Colon (tissue), 2 donors: ENCODE measurements around the gene RPL12.

Experiments used
- FAIRE-seq: peaks from 2 replicates; lab custom pipeline; 2012; peaks lifted over from hg19 to GRCh38; lab: Jason Lieb, UNC
- donor health status: control.
- donor health status: control.

The RPL12 gene

DNA sequence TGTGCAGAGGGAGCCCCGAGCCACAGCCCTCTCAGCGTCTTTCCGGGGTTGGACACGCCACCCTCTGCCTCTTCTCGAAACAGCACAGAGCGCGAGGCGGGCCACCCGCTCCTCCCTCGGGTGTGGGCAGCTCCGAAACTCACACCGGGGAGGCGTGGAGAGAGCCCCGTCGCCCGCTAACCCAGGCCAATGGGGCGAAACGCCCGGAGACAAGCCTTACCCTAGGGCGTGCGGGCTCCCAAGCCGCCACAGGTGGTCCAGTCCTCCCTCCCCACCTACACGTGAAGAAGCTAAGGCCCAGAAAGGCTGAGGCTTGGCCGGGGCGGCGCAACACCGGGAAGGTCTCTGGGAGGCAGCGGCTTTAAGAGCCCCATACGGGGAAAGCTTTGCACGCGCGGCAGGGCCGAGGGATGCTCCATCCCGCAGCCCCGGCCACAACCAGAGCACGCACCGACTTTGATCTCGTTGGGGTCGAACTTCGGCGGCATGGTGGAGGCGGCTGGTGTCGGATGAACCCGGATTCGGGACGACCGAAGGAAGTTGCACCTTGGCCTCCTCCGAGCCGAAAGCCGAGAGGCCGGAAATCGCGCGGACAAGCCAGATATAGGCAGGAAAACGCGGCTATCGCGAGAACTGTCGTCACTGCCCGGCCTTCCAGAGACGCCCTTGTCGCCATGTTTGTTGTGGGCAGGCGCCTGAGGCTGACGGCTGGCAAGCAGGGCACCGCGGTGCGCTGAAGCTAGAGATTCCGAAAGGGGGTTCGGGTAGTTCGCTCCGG lies at the start of gene RPL12, which contains the start of gene LRSAM1:
Gene RPL12 (minus strand): TSS at position 577 of the 778 bp plus-strand sequence. CDS start 89 bp downstream, at position 488.
Gene LRSAM1 (plus strand): TSS at position 681 of the 778 bp plus-strand sequence. CDS start 3,018 bp downstream, outside the sequence.
- FAIRE-seq, result no peak

- no peak for FAIRE-seq
These were observed 49.7 kb upstream of the RPL12 start for GRCh38 chr9:127500862-127501261.

DNA sequence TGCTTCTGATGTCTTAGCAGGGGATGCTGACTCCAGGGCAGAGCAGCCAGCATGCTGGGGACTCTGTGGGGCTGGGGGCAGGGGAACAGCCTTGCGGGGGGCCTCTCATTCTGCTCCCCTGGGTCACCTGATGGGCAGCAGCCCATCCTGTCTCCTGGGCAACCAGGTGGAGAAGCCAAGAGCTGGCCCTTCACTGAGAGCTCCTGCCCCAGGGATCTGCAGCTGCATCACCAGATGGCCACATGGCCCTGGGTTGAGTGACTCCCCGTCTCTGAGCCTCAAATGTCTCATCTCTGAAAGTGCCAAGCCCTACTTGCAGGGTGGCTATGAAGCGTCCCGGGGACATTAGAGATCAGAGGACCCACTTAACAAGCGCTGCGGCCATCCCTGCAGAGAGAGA lies 49.2 kb upstream of the RPL12 start:
- FAIRE-seq, result no peak

GRCh38 chr9:127498298-127498697 lies 47.1 kb upstream of the RPL12 start:
- FAIRE-seq, result no peak

GRCh38 chr9:127497656-127498290 lies 46.6 kb upstream of the RPL12 start:
- no peak for FAIRE-seq

DNA sequence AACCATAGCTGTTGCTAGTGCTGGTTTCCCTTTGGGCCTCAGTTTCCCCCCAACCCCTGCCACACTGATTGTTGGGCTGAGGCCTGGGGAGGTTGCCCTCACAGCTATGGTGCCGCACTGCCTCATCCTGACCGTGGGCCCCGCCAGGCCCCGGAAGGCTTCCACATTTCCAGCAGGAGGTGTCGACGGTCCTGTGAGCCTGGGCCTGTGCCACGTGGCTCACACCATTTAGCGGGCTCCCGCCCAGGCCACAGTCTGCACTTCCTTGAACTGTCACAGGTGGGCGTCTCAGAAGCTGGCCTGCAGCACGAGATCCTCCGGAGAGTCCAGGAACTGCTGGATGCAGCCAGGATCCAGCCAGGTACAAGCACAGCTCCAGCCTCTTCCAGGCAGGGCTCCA lies 45.8 kb upstream of the RPL12 start:
- FAIRE-seq, result no peak

DNA sequence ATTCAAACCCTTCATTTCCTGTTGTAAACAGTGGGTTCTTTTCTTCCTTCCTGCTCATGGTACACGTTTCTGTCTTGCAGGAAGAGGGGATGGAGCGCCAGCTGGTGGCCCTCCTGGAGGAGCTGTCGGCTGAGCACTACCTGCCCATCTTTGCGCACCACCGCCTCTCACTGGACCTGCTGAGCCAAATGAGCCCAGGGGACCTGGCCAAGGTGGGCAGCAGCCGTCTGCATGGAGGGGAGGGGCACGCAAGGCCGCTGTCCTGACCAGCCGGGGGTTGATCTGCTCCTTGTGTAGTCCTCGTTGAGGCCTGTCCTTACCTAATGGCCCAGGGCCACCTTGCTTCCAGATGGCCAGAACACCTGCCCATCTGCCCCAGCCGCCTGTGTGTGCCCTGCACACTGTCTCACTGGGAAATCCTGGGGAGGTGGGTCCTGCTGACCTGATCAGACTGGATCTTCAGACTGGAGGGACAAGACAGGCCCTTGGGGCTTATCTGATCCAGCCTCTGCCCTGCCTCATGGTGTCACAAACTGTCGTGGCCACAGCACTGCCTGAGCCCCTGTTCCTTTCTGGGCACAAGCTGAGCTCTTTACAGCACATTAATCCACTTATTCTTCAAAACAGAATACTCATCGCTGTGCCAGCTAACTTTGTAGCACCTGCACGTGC lies 44.8 kb upstream of the RPL12 start:
- FAIRE-seq, result no peak

DNA sequence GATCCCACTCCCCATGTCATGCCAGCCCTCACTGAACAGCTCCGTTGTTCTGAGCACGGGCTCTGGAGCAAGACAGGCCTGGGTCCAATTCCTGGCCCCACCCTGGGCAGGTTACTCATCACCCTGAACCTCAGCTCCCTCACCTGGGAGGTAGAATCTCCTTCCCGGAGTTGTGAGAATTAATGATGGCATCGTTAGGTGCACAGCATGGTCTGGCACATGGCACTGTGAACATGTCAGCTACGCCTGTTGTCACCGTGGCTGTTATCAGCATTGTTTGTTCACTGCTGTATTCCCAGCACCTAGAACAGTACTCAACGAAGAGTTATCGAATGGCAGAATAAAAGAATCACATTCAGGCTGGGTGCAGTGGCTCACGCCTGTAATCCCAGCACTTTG lies 43.1 kb upstream of the RPL12 start:
- no peak for FAIRE-seq

DNA sequence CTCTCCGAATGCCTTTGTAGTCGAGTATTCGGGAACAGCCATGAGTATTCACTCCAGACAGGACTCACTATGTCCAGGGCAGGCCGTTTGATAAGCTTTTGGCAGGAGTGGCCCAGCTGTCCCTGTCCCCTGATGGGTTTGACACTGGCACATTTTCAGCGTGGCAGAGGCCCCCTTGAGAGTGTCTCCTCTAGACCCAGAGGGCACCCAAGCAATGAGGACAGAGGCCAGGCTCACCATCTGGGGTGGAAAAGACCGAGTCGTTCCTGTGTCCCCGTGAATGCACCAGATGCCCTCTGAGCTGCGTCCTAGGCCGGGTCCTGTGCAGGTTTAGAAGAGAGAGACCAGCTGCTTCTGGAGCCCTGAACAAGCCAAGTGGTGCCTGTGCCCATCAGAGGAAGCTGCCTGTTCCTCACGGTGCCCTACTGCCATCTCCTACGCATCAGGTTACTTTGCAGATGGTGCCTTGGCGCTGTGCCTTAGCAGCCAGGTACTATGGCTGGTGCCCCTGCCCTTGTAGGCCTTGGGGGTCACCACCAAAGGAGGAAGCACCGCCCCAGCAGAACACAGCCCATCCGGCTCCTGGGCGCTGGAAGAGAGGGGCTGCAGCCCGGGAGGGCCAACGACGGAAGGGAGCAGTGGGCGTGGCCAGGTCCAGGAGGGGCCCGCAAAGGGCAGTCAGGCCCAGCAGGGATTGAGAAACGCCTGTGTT lies 42.5 kb upstream of the RPL12 start:
- FAIRE-seq, result no peak

GRCh38 chr9:127492616-127493015 lies 41.4 kb upstream of the RPL12 start:
- no peak for FAIRE-seq

GRCh38 chr9:127491516-127491915 lies 40.3 kb upstream of the RPL12 start:
- no peak for FAIRE-seq

DNA sequence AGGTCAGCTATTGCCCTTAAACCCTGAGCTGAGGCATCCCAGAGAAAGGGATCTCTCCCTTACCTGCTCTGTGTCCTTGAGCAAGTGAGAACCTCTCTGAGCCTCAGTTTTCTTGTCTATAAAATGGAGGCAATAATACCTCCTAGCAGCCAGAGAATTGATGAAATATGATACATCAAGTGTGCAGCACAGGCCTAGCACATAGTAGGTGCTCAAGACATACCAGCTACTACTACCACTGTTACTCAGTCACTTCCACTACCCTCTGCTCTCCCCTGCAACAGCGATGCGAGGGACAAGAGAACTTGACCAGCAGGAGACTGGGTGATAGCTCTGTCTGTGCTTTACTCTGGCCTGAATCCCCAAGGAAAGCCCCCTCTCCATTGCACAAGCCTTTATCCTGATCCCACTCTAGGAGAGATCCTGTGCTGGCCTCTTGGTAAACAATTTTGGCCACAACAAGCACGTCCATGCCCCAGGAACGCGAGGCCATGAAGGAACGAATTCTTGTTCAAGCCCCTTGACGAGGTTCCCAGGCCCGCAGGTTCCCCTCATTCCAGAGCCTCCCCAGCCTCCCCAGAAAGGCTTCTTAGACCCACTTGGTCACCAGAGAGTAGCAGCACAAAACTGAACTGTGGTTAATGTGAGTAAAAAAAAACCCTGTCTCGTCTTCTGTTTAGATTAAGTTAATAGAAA lies 39.5 kb upstream of the RPL12 start:
- no peak for FAIRE-seq

GRCh38 chr9:127489471-127490115 lies 38.4 kb upstream of the RPL12 start:
- FAIRE-seq, result no peak

DNA sequence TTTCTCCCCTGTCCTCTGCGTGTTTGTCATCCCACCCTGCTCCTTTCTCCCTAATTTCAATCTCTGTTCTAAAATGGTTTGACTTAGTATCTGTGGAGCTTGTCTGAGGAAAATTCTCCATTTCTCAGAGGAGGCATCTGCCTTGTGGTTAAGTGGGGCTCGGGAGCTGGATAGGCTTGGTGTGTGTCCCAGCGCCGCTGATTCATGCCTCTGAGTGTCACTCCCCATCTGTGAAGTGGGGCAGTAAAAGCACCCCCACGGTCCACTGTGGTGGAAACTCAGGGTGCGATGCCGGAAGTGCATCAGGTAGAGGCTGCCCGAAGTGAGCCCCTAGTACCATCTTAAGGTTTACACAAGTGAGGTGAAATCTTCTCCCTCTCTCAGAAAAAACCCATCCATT lies 37.7 kb upstream of the RPL12 start:
- FAIRE-seq, result no peak

DNA sequence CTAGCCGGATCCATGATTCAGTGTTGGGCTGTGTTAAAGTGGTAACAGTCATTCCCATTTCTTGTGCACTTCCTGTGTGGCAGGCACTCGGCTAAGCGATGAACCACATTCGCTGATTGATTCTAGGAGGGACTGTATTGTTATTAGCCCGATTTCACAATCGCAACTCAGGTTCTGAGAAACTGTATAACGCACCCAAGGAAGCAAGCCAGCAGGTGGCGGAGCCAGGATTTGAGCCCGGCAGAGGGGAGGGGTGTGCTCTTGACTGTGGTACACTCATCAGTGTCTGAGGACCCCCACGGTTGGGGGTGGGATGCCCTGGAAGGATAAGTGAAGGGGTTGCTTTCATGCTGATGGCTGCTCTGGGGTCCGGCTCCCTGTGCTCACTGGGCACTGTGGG lies 34.8 kb upstream of the RPL12 start:
- no peak for FAIRE-seq

- no peak for FAIRE-seq
These were observed 31.5 kb upstream of the RPL12 start for GRCh38 chr9:127482662-127483061.

DNA sequence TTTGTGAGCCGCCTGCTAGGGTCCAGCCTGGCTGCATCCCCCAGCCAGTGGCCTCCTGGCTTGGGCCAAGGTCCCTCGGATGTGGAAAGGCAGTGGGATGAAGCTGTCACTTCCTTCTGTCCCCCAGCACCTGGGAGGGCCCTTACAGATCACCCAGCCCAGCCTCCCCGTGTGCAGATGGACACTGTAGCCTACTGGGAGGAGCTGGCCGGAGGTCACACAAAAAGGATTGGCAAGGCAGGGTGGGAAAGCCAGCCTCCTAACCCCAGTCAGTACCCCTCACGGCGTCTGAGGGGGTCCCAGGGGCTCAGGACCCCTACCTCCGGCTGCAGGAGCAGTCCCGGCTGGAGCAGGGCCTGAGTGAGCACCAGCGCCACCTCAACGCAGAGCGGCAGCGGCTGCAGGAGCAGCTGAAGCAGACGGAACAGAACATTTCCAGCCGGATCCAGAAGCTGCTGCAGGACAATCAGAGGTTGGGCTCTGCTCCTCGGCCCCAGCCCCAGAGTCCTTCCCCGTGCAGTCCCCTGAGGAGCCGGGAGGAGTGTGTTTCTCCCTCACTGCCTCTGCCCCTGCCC lies 28.4 kb upstream of the RPL12 start:
- no peak for FAIRE-seq

GRCh38 chr9:127474592-127474991 lies 23.4 kb upstream of the RPL12 start:
- FAIRE-seq, result no peak

DNA sequence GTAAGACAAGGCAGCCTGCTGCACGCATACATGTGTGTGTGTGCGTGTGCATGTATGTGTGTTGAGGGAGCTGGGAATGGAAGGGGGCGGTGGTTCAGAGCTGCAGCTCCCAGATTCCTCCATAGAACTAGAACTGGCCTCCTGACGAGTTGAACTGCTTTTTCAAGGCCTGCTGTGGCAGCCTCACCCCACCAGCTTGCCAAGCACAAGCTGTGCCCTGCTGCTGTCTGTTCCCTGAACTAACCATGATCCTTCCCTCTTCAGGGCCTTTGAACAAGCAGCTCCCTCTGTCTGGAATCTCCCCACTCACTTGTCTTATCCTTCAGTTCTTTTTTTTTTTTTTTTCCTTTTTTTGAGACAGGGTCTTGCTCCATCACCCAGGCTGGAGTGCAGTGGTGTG lies 22.7 kb upstream of the RPL12 start:
- FAIRE-seq, result no peak

- no peak for FAIRE-seq
These were observed 22.3 kb upstream of the RPL12 start for GRCh38 chr9:127473501-127473900.

DNA sequence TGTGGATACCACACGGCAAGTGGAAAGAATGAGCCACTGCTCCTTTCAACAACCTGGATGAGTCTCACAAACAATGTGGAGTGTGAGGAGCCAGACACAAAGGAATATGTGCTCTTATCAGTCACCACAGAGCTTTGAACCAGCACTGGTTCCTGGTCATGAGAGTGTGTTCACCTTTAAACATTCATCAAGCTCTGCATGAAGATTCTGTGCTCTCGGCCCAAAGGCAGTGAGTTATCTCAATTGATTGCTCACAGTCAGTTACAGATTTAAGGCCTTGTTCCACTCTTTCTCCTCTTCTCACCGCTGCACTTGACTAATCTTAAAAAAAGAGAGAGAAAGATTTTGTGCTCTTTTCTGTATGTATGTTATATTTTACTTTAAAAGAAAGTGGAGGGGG lies 19.5 kb upstream of the RPL12 start:
- FAIRE-seq, result no peak
